ENCODE data around the gene YBX2.

The YBX2 gene

DNA sequence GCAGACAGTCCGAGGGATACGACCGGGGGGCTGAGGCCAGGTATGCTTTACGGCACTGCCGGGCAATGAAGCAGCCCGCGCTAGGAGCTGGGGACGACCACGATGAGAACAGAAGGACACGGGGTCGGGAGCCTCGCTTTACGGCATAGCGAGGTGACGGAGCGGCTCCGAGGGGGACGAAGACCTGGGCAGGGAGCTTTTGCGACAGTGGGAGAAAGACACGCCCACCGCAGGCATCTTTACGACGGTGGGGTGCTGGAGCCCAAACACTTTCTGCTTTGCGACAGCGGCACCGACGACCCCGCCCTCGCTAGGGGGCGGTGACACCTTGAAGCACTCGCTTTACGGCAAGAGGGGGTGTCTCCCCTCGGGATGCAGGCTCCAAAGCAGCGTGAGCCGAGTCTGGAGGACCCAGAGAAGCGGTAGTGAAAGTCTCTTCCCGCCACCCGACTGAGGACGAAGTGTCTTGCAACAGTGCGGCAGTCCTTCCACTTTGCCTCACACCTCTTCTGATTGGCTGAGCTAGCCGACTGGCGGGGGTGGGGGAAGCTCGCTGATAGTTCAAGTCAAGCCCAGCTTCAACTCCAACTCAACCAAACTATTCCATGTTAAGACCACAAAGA lies 35.0 kb upstream of the YBX2 start (continued):
- TF ChIP-seq, protein P1, sequence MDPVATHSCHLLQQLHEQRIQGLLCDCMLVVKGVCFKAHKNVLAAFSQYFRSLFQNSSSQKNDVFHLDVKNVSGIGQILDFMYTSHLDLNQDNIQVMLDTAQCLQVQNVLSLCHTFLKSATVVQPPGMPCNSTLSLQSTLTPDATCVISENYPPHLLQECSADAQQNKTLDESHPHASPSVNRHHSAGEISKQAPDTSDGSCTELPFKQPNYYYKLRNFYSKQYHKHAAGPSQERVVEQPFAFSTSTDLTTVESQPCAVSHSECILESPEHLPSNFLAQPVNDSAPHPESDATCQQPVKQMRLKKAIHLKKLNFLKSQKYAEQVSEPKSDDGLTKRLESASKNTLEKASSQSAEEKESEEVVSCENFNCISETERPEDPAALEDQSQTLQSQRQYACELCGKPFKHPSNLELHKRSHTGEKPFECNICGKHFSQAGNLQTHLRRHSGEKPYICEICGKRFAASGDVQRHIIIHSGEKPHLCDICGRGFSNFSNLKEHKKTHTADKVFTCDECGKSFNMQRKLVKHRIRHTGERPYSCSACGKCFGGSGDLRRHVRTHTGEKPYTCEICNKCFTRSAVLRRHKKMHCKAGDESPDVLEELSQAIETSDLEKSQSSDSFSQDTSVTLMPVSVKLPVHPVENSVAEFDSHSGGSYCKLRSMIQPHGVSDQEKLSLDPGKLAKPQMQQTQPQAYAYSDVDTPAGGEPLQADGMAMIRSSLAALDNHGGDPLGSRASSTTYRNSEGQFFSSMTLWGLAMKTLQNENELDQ (tag by site-specific recombination; IDR thresholded peaks at IDR 0.05; ENCODE audit: low read depth) = no peak
- no peak; the same call in 1 of the 2 replicates for TF ChIP-seq ZNF10 (tag by site-specific recombination; IDR thresholded peaks at IDR 0.05)
- TF ChIP-seq ZBTB48 (tag by site-specific recombination; IDR thresholded peaks at IDR 0.05) = no peak; the same call in 1 of the 2 replicates
- 0 out of 2 replicates have a peak, but pooled peaks have one; percentile 22 for TF ChIP-seq ZNF391 (tag by site-specific recombination; IDR thresholded peaks at IDR 0.05; ENCODE audit: borderline replicate concordance, low read depth)
- no peak for TF ChIP-seq ZNF416 (tag by site-specific recombination; IDR thresholded peaks at IDR 0.05)
- peak; percentile 72 for TF ChIP-seq GLIS1 (tag by site-specific recombination; IDR thresholded peaks at IDR 0.05)
- TF ChIP-seq ZNF302 (tag by site-specific recombination; IDR thresholded peaks at IDR 0.05; ENCODE audit: low read depth) = no peak
- TF ChIP-seq, protein P2, sequence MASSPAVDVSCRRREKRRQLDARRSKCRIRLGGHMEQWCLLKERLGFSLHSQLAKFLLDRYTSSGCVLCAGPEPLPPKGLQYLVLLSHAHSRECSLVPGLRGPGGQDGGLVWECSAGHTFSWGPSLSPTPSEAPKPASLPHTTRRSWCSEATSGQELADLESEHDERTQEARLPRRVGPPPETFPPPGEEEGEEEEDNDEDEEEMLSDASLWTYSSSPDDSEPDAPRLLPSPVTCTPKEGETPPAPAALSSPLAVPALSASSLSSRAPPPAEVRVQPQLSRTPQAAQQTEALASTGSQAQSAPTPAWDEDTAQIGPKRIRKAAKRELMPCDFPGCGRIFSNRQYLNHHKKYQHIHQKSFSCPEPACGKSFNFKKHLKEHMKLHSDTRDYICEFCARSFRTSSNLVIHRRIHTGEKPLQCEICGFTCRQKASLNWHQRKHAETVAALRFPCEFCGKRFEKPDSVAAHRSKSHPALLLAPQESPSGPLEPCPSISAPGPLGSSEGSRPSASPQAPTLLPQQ (tag by site-specific recombination; IDR thresholded peaks at IDR 0.05) = no peak
- TF ChIP-seq, protein P3, sequence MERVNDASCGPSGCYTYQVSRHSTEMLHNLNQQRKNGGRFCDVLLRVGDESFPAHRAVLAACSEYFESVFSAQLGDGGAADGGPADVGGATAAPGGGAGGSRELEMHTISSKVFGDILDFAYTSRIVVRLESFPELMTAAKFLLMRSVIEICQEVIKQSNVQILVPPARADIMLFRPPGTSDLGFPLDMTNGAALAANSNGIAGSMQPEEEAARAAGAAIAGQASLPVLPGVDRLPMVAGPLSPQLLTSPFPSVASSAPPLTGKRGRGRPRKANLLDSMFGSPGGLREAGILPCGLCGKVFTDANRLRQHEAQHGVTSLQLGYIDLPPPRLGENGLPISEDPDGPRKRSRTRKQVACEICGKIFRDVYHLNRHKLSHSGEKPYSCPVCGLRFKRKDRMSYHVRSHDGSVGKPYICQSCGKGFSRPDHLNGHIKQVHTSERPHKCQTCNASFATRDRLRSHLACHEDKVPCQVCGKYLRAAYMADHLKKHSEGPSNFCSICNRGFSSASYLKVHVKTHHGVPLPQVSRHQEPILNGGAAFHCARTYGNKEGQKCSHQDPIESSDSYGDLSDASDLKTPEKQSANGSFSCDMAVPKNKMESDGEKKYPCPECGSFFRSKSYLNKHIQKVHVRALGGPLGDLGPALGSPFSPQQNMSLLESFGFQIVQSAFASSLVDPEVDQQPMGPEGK (tag by site-specific recombination; IDR thresholded peaks at IDR 0.05) = peak; percentile 91
- peak; percentile 68 for TF ChIP-seq KLF10 (tag by site-specific recombination; IDR thresholded peaks at IDR 0.05)
- no peak for TF ChIP-seq ZNF114 (tag by site-specific recombination; IDR thresholded peaks at IDR 0.05)
- no peak for TF ChIP-seq ZSCAN23 (tag by site-specific recombination; IDR thresholded peaks at IDR 0.05)
- TF ChIP-seq ZNF132 (tag by site-specific recombination; IDR thresholded peaks at IDR 0.05; ENCODE audit: borderline replicate concordance) = no peak
- TF ChIP-seq ZNF624 (tag by site-specific recombination; IDR thresholded peaks at IDR 0.05) = no peak
- TF ChIP-seq ZNF19 (tag by site-specific recombination; IDR thresholded peaks at IDR 0.05; ENCODE audit: low read depth) = no peak
- TF ChIP-seq OVOL3 (tag by site-specific recombination; IDR thresholded peaks at IDR 0.05) = 0 out of 2 replicates have a peak, but pooled peaks have one; percentile 44
- TF ChIP-seq, protein P4, sequence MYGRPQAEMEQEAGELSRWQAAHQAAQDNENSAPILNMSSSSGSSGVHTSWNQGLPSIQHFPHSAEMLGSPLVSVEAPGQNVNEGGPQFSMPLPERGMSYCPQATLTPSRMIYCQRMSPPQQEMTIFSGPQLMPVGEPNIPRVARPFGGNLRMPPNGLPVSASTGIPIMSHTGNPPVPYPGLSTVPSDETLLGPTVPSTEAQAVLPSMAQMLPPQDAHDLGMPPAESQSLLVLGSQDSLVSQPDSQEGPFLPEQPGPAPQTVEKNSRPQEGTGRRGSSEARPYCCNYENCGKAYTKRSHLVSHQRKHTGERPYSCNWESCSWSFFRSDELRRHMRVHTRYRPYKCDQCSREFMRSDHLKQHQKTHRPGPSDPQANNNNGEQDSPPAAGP (tag by site-specific recombination; IDR thresholded peaks at IDR 0.05) = no peak
- no peak for TF ChIP-seq ZNF837 (tag by site-specific recombination; IDR thresholded peaks at IDR 0.05)
- 0 out of 2 replicates have a peak, but pooled peaks have one; percentile 28 for TF ChIP-seq EGR2 (tag by site-specific recombination; IDR thresholded peaks at IDR 0.05; ENCODE audit: low read depth)
- peak; percentile 54; the same call in 1 of the 2 replicates for TF ChIP-seq ZNF423 (tag by site-specific recombination; IDR thresholded peaks at IDR 0.05)
- no peak for TF ChIP-seq ZNF138 (tag by site-specific recombination; IDR thresholded peaks at IDR 0.05; ENCODE audit: borderline replicate concordance)
- no peak; the same call in 1 of the 2 replicates for TF ChIP-seq YY2 (tag by site-specific recombination; IDR thresholded peaks at IDR 0.05)
- no peak for TF ChIP-seq ZNF560 (tag by site-specific recombination; IDR thresholded peaks at IDR 0.05; ENCODE audit: borderline replicate concordance)
- no peak for TF ChIP-seq ZNF169 (tag by site-specific recombination; IDR thresholded peaks at IDR 0.05)
- TF ChIP-seq ZBTB1 (tag by site-specific recombination; IDR thresholded peaks at IDR 0.05) = no peak
- no peak; the same call in 1 of the 2 replicates for TF ChIP-seq WT1 (tag by site-specific recombination; IDR thresholded peaks at IDR 0.05)
- TF ChIP-seq ZNF558 (tag by site-specific recombination; IDR thresholded peaks at IDR 0.05) = no peak
- no peak for TF ChIP-seq ZFP3 (tag by site-specific recombination; IDR thresholded peaks at IDR 0.05; ENCODE audit: low read depth)
- TF ChIP-seq, protein P5, sequence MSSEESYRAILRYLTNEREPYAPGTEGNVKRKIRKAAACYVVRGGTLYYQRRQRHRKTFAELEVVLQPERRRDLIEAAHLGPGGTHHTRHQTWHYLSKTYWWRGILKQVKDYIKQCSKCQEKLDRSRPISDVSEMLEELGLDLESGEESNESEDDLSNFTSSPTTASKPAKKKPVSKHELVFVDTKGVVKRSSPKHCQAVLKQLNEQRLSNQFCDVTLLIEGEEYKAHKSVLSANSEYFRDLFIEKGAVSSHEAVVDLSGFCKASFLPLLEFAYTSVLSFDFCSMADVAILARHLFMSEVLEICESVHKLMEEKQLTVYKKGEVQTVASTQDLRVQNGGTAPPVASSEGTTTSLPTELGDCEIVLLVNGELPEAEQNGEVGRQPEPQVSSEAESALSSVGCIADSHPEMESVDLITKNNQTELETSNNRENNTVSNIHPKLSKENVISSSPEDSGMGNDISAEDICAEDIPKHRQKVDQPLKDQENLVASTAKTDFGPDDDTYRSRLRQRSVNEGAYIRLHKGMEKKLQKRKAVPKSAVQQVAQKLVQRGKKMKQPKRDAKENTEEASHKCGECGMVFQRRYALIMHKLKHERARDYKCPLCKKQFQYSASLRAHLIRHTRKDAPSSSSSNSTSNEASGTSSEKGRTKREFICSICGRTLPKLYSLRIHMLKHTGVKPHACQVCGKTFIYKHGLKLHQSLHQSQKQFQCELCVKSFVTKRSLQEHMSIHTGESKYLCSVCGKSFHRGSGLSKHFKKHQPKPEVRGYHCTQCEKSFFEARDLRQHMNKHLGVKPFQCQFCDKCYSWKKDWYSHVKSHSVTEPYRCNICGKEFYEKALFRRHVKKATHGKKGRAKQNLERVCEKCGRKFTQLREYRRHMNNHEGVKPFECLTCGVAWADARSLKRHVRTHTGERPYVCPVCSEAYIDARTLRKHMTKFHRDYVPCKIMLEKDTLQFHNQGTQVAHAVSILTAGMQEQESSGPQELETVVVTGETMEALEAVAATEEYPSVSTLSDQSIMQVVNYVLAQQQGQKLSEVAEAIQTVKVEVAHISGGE (tag by site-specific recombination; conservative IDR thresholded peaks at IDR 0.05; ENCODE audit: low read depth) = no peak; the same call in 1 of the 2 replicates

All from HEK293 (cell line).